WI38 (cell line): ENCODE measurements around the gene SETD3.

Source experiments
- H3K4me3 ChIP-seq: 2 replicates; pipeline ENCODE4 v1.5.1; 2011; ENCODE audit warnings: low read depth, mild to moderate bottlenecking, control low read depth, low read length
- CTCF ChIP-seq: IDR thresholded peaks from 2 replicates; pipeline ENCODE4 v1.5.1; 2012; ENCODE audit warnings: low read depth, mild to moderate bottlenecking, control low read depth, low read length

The SETD3 gene

GRCh38 chr14:99426813-99427346 is 53.8 kb downstream of the SETD3 start:
- TF ChIP-seq CTCF = no peak
- H3K4me3 ChIP-seq = no peak overlapping the region

GRCh38 chr14:99426265-99426664 is 54.4 kb downstream of the SETD3 start:
- TF ChIP-seq CTCF = no peak
- H3K4me3 ChIP-seq = no peak overlapping the region

GRCh38 chr14:99425272-99425681 is 55.4 kb downstream of the SETD3 start:
- no peak for TF ChIP-seq CTCF
- H3K4me3 ChIP-seq = no peak overlapping the region

GRCh38 chr14:99424306-99424877 is 56.3 kb downstream of the SETD3 start:
- no peak for TF ChIP-seq CTCF
- H3K4me3 ChIP-seq = no peak overlapping the region

GRCh38 chr14:99423434-99423833 is 57.2 kb downstream of the SETD3 start:
- no peak for TF ChIP-seq CTCF
- no peak overlapping the region for H3K4me3 ChIP-seq

GRCh38 chr14:99422228-99423010 is 58.2 kb downstream of the SETD3 start:
- TF ChIP-seq CTCF = no peak
- H3K4me3 ChIP-seq = no peak overlapping the region

GRCh38 chr14:99420711-99421110 is 59.9 kb downstream of the SETD3 start:
- no peak for TF ChIP-seq CTCF
- no peak overlapping the region for H3K4me3 ChIP-seq
